Tibial nerve (tissue), 4 donors: ENCODE measurements around the gene ROS1. TPM values are rescaled to one million over a fixed set of nuclear protein-coding genes. Genes with fewer than 3 reads are reported as not detected.

Experiments
- DNase-seq, 2 donors: peaks; one replicate each; pipeline ENCODE4 v3.0.0-alpha.2; 2019; ENCODE audit warnings: low spot score in 2 of 2
- H3K27ac ChIP-seq, 4 donors: fragments of 200-600 bp; sonication (generic) in 3 of 4; one replicate each; pipeline ENCODE4 v1.5.1; 2017 to 2019; ENCODE audit warnings: mild to moderate bottlenecking in 1 of 4
- H3K27me3 ChIP-seq, 2 donors: fragments of 200-600 bp; sonication (generic) in 1 of 2; one replicate each; pipeline versions ENCODE4 v1.5.1 to v1.6.0; 2017 to 2019
- H3K36me3 ChIP-seq, 3 donors: fragments of 200-600 bp; sonication (generic); one replicate each; pipeline ENCODE4 v1.5.1; 2018 to 2019
- H3K4me1 ChIP-seq, 4 donors: fragments of 200-600 bp; sonication (generic) in 3 of 4; one replicate each; pipeline ENCODE4 v1.5.1; 2017 to 2019
- H3K4me3 ChIP-seq, 4 donors: fragments of 200-600 bp; sonication (generic) in 3 of 4; one replicate each; pipeline ENCODE4 v1.5.1; 2017 to 2019; ENCODE audit warnings: mild to moderate bottlenecking in 1 of 4, moderate library complexity in 1 of 4
- H3K9me3 ChIP-seq, 4 donors: fragments of 200-600 bp; sonication (generic) in 3 of 4; one replicate each; pipeline ENCODE4 v1.5.1; 2017 to 2019
- CTCF ChIP-seq, 5 experiments: fragments of 200-600 bp in 3 of 5; fragments of 450-650 bp in 2 of 5; sonication (generic) in 3 of 5; IDR thresholded peaks; one replicate each; pipeline ENCODE4 v1.5.1; 2016 to 2019; ENCODE audit warnings: antibody characterized with exemption in 5 of 5, mild to moderate bottlenecking in 3 of 5, moderate library complexity in 2 of 5
- EP300 ChIP-seq, 2 donors: sonication (generic); formaldehyde crosslinking; IDR thresholded peaks; one replicate each; pipeline ENCODE4 v1.6.1; 2017; ENCODE audit warnings: antibody characterized with exemption in 2 of 2, mild to moderate bottlenecking in 1 of 2
- POLR2A ChIP-seq, 2 donors: fragments of 450-650 bp; IDR thresholded peaks; one replicate each; pipeline ENCODE4 v1.6.1; 2017; ENCODE audit warnings: antibody characterized with exemption in 2 of 2, mild to moderate bottlenecking in 2 of 2, moderate library complexity in 2 of 2
- WGBS, 2 donors: methylation state at CpG; one replicate each; pipeline ENCODE4 v1.1.5; 2018; 5-methylcytosine and 5-hydroxymethylcytosine counted together
- total RNA-seq, 4 donors: library from RNA; depleted of rRNA; stranded (reverse); fragments of >200 nt; gene quantifications; one replicate each; pipeline ENCODE4 v1.1.0, GENCODE V29; 2016

ROS1 gene
- total RNA-seq, 4 donors from 2014 or later, result not detected

DNA sequence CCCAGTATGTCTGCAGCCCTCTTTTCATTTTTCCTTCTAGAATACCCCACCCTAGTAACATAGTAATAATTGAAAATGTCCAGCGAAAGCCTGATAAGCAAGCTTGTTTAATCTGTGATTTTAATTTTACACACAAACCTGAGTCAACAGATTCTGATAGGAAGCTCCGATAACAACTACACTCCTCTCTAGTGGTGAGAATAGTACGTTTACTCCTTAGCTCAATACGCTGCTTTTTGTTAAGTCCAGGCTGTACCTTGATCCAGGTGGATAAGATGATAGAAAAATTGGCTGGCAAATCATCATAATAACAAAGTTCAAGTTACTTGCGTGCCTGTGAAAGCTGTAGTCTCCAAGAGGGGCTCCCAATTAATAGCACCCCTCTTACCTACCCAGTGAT, 31.3 kb upstream of the ROS1 start:
- no peaks in the 10 kb centered on the region for H3K9me3 ChIP-seq
- H3K27me3 ChIP-seq, result no peaks in the 10 kb centered on the region
- H3K27ac ChIP-seq, result no peak overlapping the region
- H3K4me1 ChIP-seq, result peaks cover 0 to 2% (median 0%) of the 10 kb centered on the region in 4 donors
- H3K4me3 ChIP-seq, result no peak overlapping the region
- DNase-seq, result no peak
- TF ChIP-seq EP300 (IDR thresholded peaks at IDR 0.05) (no peak), CTCF (IDR thresholded peaks at IDR 0.05) (no peak), POLR2A (IDR thresholded peaks at IDR 0.05) (no peak)
- no peaks in the 10 kb centered on the region for H3K36me3 ChIP-seq
- WGBS, 2 donors, result 91 to 96% methylated on average over 5 of the region's 5 CpGs

DNA sequence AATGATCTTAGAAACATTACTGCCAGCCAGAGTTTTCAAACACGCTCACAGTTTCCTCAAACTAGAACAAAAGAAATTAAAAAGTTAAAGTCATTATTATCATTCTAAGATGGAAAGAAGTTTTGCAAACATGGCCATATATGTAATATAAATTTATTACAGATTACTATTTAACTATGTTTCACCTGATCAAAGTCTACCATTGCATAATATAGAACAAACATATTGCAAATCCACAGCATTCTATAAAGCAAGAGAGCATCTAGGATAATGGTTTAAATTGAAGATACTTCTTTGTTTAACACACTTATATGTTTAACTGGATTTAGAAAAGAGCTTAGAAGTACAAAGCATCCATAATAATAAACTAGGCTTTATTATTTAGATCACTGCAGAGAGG, 30.5 kb upstream of the ROS1 start:
- no peak for TF ChIP-seq CTCF (IDR thresholded peaks at IDR 0.05)
- no peak for TF ChIP-seq EP300 (IDR thresholded peaks at IDR 0.05)
- TF ChIP-seq POLR2A (IDR thresholded peaks at IDR 0.05), result no peak
- Histone ChIP-seq H3K27ac (no peak overlapping the region), H3K4me1 (peaks cover 0 to 7% (median under 1%) of the 10 kb centered on the region in 4 donors), H3K27me3 (no peaks in the 10 kb centered on the region), H3K4me3 (no peak overlapping the region), H3K36me3 (no peaks in the 10 kb centered on the region), H3K9me3 (no peaks in the 10 kb centered on the region)
- no peak for DNase-seq
- WGBS, 2 donors, result 52 to 55% methylated on average over 1 of the region's 1 CpG

DNA sequence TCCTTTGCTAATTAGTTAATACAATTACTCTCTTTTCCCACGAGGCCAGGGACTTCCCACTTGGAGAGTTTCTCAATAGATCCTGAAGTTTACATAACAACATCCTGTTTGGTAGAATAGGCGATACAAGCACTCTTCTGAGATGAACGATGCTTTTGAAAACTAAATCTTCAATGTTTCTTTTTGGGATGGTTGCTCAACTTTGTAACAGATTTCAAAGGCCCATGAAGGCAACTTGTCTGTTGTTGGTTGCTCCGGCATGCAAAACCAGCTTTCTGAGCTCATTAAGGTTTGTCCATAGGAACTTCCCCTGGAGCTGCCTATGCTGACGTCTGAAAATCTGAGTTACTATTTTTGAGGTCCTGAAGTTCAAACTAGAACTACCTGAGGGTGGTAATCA, 25.9 kb upstream of the ROS1 start:
- Histone ChIP-seq H3K27ac (no peak overlapping the region), H3K4me1 (peaks cover 0 to 37% (median 3%) of the 10 kb centered on the region in 4 donors), H3K4me3 (no peak overlapping the region), H3K36me3 (no peaks in the 10 kb centered on the region), H3K9me3 (no peaks in the 10 kb centered on the region), H3K27me3 (no peaks in the 10 kb centered on the region)
- WGBS, 2 donors, result 20 to 26% methylated on average over 5 of the region's 5 CpGs
- TF ChIP-seq CTCF (IDR thresholded peaks at IDR 0.05) (no peak), EP300 (IDR thresholded peaks at IDR 0.05) (no peak), POLR2A (IDR thresholded peaks at IDR 0.05) (no peak)
- DNase-seq, result no peak

DNA sequence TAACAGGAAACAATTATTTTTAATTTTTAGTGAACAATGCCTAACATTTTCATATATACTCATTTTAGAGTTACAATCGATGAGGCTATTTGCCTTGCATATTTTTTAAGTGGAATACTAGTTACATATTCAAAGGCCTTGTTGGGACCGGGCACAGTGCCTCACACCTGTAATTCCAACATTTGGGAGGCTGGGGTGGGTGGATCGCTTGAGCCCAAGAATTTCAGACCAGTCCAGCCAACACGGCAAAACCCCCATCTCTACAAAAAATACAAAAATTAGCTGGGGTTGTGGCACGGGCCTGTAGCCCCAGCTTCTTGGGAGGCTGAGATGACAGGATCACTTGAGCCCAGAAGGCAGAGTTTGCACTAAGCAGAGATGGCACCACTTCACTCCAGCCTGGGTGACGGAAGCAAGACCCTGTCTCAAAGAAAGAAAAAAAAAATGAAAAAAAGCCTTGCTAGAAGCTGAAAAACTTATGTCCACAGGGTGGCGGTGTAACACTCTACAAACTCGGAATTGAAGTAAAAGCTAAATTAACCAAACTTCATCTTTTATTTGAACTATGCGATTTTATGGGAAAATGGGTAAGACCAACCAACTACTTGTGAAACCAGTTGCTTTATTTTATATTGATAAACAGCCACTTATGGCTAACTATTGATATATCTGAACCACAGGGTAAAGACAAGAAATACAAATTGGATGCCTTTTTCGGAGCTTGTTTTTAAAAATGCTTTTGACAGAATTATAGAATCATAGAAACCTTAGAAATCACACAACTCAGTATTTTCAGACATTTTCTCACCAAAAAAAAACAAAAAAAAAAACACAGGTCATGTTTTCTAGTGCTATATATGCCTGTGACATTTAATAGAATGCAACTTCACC, 24.1 kb upstream of the ROS1 start:
- H3K9me3 ChIP-seq, result no peaks in the 10 kb centered on the region
- 34 to 38% methylated on average over 10 of the region's 10 CpGs for WGBS, 2 donors
- H3K4me1 ChIP-seq, result peaks cover 0 to 37% (median 3%) of the 10 kb centered on the region in 4 donors
- TF ChIP-seq EP300 (IDR thresholded peaks at IDR 0.05), result no peak
- peak; percentile 62 to 80 (median 72) for TF ChIP-seq CTCF (IDR thresholded peaks at IDR 0.05)
- H3K4me3 ChIP-seq, result no peak overlapping the region
- peak overlapping the region in 1 of 4 donors; percentile 21 for H3K27ac ChIP-seq
- H3K36me3 ChIP-seq, result no peaks in the 10 kb centered on the region
- H3K27me3 ChIP-seq, result no peaks in the 10 kb centered on the region
- peak; percentile 24 to 84 for DNase-seq

- DNase-seq, result no peak
- H3K4me3 ChIP-seq, result no peak overlapping the region
- no peaks in the 10 kb centered on the region for H3K27me3 ChIP-seq
- WGBS, 2 donors, result 29 to 38% methylated on average over 6 of the region's 6 CpGs
- H3K4me1 ChIP-seq, result peaks cover 0 to 37% (median 3%) of the 10 kb centered on the region in 4 donors
- H3K9me3 ChIP-seq, result no peaks in the 10 kb centered on the region
- peak overlapping the region in 1 of 4 donors; percentile 21 for H3K27ac ChIP-seq
- TF ChIP-seq EP300 (IDR thresholded peaks at IDR 0.05) (no peak), CTCF (IDR thresholded peaks at IDR 0.05) (no peak), POLR2A (IDR thresholded peaks at IDR 0.05) (no peak)
- no peaks in the 10 kb centered on the region for H3K36me3 ChIP-seq
Observed at GRCh38 chr6:117448732-117449485, 23.2 kb upstream of the ROS1 start.
